Measurements from ENCODE around the gene ERGIC1. TPM values are rescaled to one million over a fixed set of nuclear protein-coding genes. Genes with fewer than 3 reads are reported as not detected.
A peak's percentile ranks its signal among the peaks of the same experiment; 100 is the strongest.

Gene ERGIC1
- total and polyA plus RNA-seq, 2 of the 13 experiments (the other 11 are each of a cell fraction or from before 2014, with no cell fraction given) = 78.5 to 184 TPM

DNA sequence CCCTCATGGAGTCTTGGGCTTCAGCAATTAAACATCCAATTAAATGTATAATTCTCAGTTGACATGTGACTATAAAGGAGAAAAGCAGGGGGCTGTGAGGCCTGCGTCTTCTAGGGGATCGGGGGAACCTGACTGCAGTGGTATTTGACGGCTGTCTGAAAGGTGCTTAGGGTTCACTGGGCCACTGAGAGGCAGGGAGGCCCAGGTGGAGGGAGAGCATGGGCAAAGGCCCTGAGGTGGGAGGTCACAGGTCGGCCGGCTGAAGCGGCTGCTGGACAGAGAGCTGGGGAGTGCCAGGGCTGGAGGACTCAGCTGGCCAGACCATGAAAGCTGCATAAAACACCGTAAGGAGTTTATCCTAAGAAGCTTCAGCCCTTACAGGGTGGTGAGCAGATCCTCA, 23.9 kb downstream of the ERGIC1 start (continued):
- TF ChIP-seq IKZF5 (CRISPR knock-in tag; IDR thresholded peaks at IDR 0.05) = no peak
- TF ChIP-seq ZNF788 (CRISPR knock-in tag; IDR thresholded peaks at IDR 0.05; ENCODE audit: borderline replicate concordance) = peak; percentile 64; the same call in 1 of the 2 replicates
- no peak for TF ChIP-seq DMAP1 (CRISPR knock-in tag; IDR thresholded peaks at IDR 0.05)
- no peak for TF ChIP-seq ZNF326 (CRISPR knock-in tag; IDR thresholded peaks at IDR 0.05; ENCODE audit: borderline replicate concordance)
- no peak for TF ChIP-seq NCOR1 (IDR thresholded peaks at IDR 0.05; ENCODE audit: borderline replicate concordance, low read length)
- TF ChIP-seq ADNP (CRISPR knock-in tag; IDR thresholded peaks at IDR 0.05) = peak; percentile 18; the same call in 1 of the 2 replicates
- TF ChIP-seq ZNF747 (CRISPR knock-in tag; IDR thresholded peaks at IDR 0.05; ENCODE audit: borderline replicate concordance) = 0 out of 2 replicates have a peak, but pooled peaks have one; percentile 58
- no peak for TF ChIP-seq REXO4 (CRISPR knock-in tag; IDR thresholded peaks at IDR 0.05; ENCODE audit: borderline replicate concordance)
- TF ChIP-seq EED (CRISPR knock-in tag; IDR thresholded peaks at IDR 0.05) = no peak
- no peak for TF ChIP-seq ZUFSP (CRISPR knock-in tag; IDR thresholded peaks at IDR 0.05; ENCODE audit: borderline replicate concordance)
